Endothelial cell of umbilical vein (primary cell): ENCODE measurements around the gene ZC3H13. TPM values are rescaled to one million over a fixed set of nuclear protein-coding genes. Genes with fewer than 3 reads are reported as not detected.

ENCODE experiments used
- BruUV-seq: library from RNA; stranded (reverse); fragments of 400-500 nt; replicated peaks from 2 replicates; lab custom pipeline; 2021; lab: Mats Ljungman, UMichigan
- CTCF ChIA-PET: fragments of 300-600, 350-600 bp; sonication (Branson Sonifier 250); formaldehyde crosslinking; loops from one replicate; lab custom pipeline; 2021; ENCODE audit warnings: antibody characterized with exemption, inconsistent platforms; lab: Charles Lee
- POLR2A ChIA-PET: fragments of 300-600, 350-600 bp; sonication (Branson Sonifier 250); formaldehyde crosslinking; loops from one replicate; lab custom pipeline; 2021; ENCODE audit warnings: antibody characterized with exemption, inconsistent platforms; lab: Charles Lee
- DNase-seq: peaks from one replicate; pipeline ENCODE4 v3.0.0-alpha.2; 2011; ENCODE audit warnings: low read depth, low spot score
- FAIRE-seq: peaks from 2 replicates; lab custom pipeline; 2011; peaks lifted over from hg19 to GRCh38; lab: Jason Lieb, UNC
- H2AFZ ChIP-seq: 2 replicates; pipeline ENCODE4 v1.6.0; 2012; ENCODE audit warnings: low read depth, low read length, control low read depth, inconsistent platforms
- H3K27ac ChIP-seq: 2 replicates; pipeline ENCODE4 v1.5.1; 2011; ENCODE audit warnings: low read depth, mild to moderate bottlenecking, control low read depth, low read length, moderate library complexity; ENCODE audit not compliant: insufficient read depth
- H3K27me3 ChIP-seq, 2 experiments: 2 replicates each; pipeline versions ENCODE4 v1.6.0 to v1.6.1; 2011; ENCODE audit warnings: low read length in 2 of 2, mixed read lengths in 1 of 2; ENCODE audit not compliant: control insufficient read depth in 2 of 2, insufficient read depth in 2 of 2
- H3K36me3 ChIP-seq, 2 experiments: 2 replicates in 1 of 2; 3 replicates in 1 of 2; pipeline ENCODE4 v1.5.1; 2011; ENCODE audit warnings: low read length in 2 of 2, mild to moderate bottlenecking in 1 of 2, moderate library complexity in 1 of 2; ENCODE audit not compliant: control insufficient read depth in 2 of 2, insufficient read depth in 2 of 2; ENCODE audit errors: extremely low read depth in 1 of 2
- H3K4me1 ChIP-seq: 3 replicates; pipeline ENCODE4 v1.5.1; 2011; ENCODE audit warnings: mild to moderate bottlenecking, low read length; ENCODE audit not compliant: control insufficient read depth, insufficient read depth; ENCODE audit errors: extremely low read depth
- H3K4me2 ChIP-seq: 2 replicates; pipeline ENCODE4 v1.6.1; 2011; ENCODE audit warnings: low read length, control low read depth, mixed read lengths; ENCODE audit not compliant: insufficient read depth
- H3K4me3 ChIP-seq, 3 experiments: fragments of 200-600 bp in 1 of 3; sonication (generic), shearing (Covaris generic) in 1 of 3; replicated peaks in 1 of 3; 2 replicates each; pipeline ENCODE4 v1.5.1; 2011 to 2016; ENCODE audit warnings: control low read depth in 3 of 3, low read length in 3 of 3, mild to moderate bottlenecking in 2 of 3, inconsistent platforms in 1 of 3, low read depth in 1 of 3, moderate library complexity in 1 of 3; ENCODE audit not compliant: insufficient read depth in 1 of 3
- H3K79me2 ChIP-seq: 2 replicates; pipeline ENCODE4 v1.6.0; 2012; ENCODE audit warnings: low read length, inconsistent platforms; ENCODE audit not compliant: control insufficient read depth, insufficient read depth
- H3K9ac ChIP-seq: replicated peaks from 2 replicates; pipeline ENCODE3; 2011; ENCODE audit warnings: low read length, control low read depth; ENCODE audit not compliant: insufficient read depth; ENCODE audit errors: extremely low read depth
- H3K9me1 ChIP-seq: replicated peaks from 3 replicates; pipeline ENCODE4 v1.6.0; 2011; ENCODE audit warnings: mild to moderate bottlenecking, low read length; ENCODE audit not compliant: control insufficient read depth, insufficient read depth; ENCODE audit errors: extremely low read depth
- H3K9me3 ChIP-seq: replicated peaks from 2 replicates; pipeline ENCODE4 v1.5.1; 2012; ENCODE audit warnings: low read length, inconsistent platforms; ENCODE audit not compliant: control insufficient read depth, insufficient read depth
- H4K20me1 ChIP-seq: replicated peaks from 2 replicates; pipeline ENCODE3; 2011; ENCODE audit warnings: mild to moderate bottlenecking, low read length; ENCODE audit not compliant: control insufficient read depth, insufficient read depth; ENCODE audit errors: extremely low read depth
- CTCF ChIP-seq, 2 donors: IDR thresholded peaks; 1 replicate in 1 of 2; 2 replicates in 1 of 2; pipeline ENCODE4 v1.5.1; 2011; ENCODE audit warnings: low read length in 2 of 2, mild to moderate bottlenecking in 2 of 2, moderate library complexity in 2 of 2, control low read depth in 1 of 2, inconsistent platforms in 1 of 2, low read depth in 1 of 2; ENCODE audit not compliant: insufficient read depth in 1 of 2; ENCODE audit errors: extremely low read depth in 1 of 2
- EZH2 ChIP-seq: IDR thresholded peaks from 2 replicates; pipeline ENCODE4 v1.6.1; 2012; ENCODE audit warnings: borderline replicate concordance, low read depth, mild to moderate bottlenecking, moderate library complexity, low read length, inconsistent platforms; ENCODE audit not compliant: severe bottlenecking
- FOS ChIP-seq: IDR thresholded peaks from 2 replicates; pipeline ENCODE4 v1.6.1; 2011; ENCODE audit warnings: mild to moderate bottlenecking, low read length, moderate library complexity, borderline replicate concordance; ENCODE audit not compliant: insufficient read depth
- GATA2 ChIP-seq: IDR thresholded peaks from 2 replicates; pipeline ENCODE4 v1.7.0; 2011; ENCODE audit warnings: low read depth, mild to moderate bottlenecking, moderate library complexity, mixed read lengths, low read length; ENCODE audit not compliant: insufficient read length, insufficient read depth
- JUN ChIP-seq: IDR thresholded peaks from 2 replicates; pipeline ENCODE4 v1.6.1; 2011; ENCODE audit warnings: borderline replicate concordance, low read depth; ENCODE audit not compliant: insufficient read length, insufficient read depth
- MAX ChIP-seq: IDR thresholded peaks from 2 replicates; pipeline ENCODE4 v1.6.1; 2011; ENCODE audit not compliant: insufficient read depth, insufficient read length
- MYC ChIP-seq: IDR thresholded peaks from one replicate; pipeline ENCODE4 v1.6.1; 2011; ENCODE audit warnings: mild to moderate bottlenecking, low read depth, low read length
- POLR2A ChIP-seq: IDR thresholded peaks from 2 replicates; pipeline ENCODE4 v1.6.1; 2012; ENCODE audit warnings: low read depth, mild to moderate bottlenecking, control low read depth, low read length
- POLR2AphosphoS5 ChIP-seq: IDR thresholded peaks from 2 replicates; pipeline ENCODE4 v1.6.1; 2012; ENCODE audit warnings: low read depth, mild to moderate bottlenecking, control low read depth, low read length, moderate library complexity; ENCODE audit not compliant: insufficient read depth
- dilution Hi-C: fragments of 300-500 bp; cut with MboI; formaldehyde crosslinking; loops from one replicate; pipeline ENCODE4 v1.15.0; 2019; ENCODE audit warnings: low sequenced_read_pairs; ENCODE audit not compliant: extremely low pct_ligation_motif_present
- intact Hi-C: fragments of 100-400 bp; cut with micrococcal nuclease; formaldehyde crosslinking; loops from one replicate; pipeline ENCODE4 v1.10.0; 2022
- polyA plus RNA-seq, 4 experiments: library from polyadenylated mRNA; depleted of rRNA in 3 of 4; stranded (reverse) in 3 of 4; unstranded in 1 of 4; fragments of >200 nt; gene quantifications; 2 replicates each; pipeline versions ENCODE4 v1.2.1 to v1.2.3, GENCODE V29; 2011 to 2012; ENCODE audit warnings: missing spikeins in 1 of 4
- total RNA-seq: library from RNA; stranded (reverse); gene quantifications from 2 replicates; pipeline ENCODE4 v1.2.3, GENCODE V29; 2021

ZC3H13 gene
- total and polyA plus RNA-seq, 2 donors (not counting 3 experiments of a cell fraction or from before 2014, with no cell fraction given): 3.8 to 36.6 TPM

DNA sequence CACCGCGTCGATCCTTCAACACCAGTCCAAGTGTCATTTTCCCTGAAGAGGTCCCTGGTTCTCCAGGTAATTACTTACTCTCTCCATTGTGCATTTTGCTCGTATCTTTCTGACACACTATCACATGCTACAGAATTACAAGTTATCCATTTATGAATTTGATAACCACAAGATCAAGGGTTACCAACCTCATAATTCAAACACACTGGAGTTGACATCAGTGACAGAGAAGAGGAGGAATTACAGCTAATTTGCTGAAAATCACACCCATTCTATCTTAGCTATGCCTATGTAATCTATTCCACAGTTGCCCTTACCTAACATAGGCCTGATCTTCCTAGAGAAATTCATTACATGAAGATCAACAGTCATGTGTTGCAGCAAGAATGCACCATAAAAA is 14.2 kb downstream of the ZC3H13 start:
- ChIA-PET POLR2A (no interaction called here), CTCF (no interaction called here)
- intact Hi-C loops (no loop called here), dilution Hi-C loops (no loop called here)
- BruUV-seq: no TSS peak
- Histone ChIP-seq H3K4me2 (no peak overlapping the region), H4K20me1 (no peaks in the 10 kb centered on the region), H3K27me3 (no peaks in the 10 kb centered on the region), H3K27ac (no peak overlapping the region), H3K36me3 (peaks cover 2 to 20% of the 10 kb centered on the region in 2 experiments), H3K4me3 (no peak overlapping the region), H3K9me1 (no peaks in the 10 kb centered on the region), H3K79me2 (peaks cover 9% of the 10 kb centered on the region), H3K9ac (no peak overlapping the region), H3K4me1 (no peaks in the 10 kb centered on the region), H3K9me3 (no peaks in the 10 kb centered on the region), H2AFZ (no peak overlapping the region)
- TF ChIP-seq POLR2AphosphoS5: no peak
- no peak for TF ChIP-seq POLR2A
- TF ChIP-seq JUN: no peak
- no peak for TF ChIP-seq CTCF (IDR thresholded peaks at IDR 0.05; ENCODE audit: extremely low read depth in 1 of 2, insufficient read depth in 1 of 2, low read depth in 1 of 2, low read length in 2 of 2)
- FAIRE-seq: no peak
- no peak for DNase-seq

GRCh38 chr13:46035066-46035465 is 17.5 kb downstream of the ZC3H13 start:
- no TSS peak for BruUV-seq
- Histone ChIP-seq H3K79me2 (peaks cover 24% of the 10 kb centered on the region), H3K4me1 (no peaks in the 10 kb centered on the region), H3K9me3 (no peaks in the 10 kb centered on the region), H3K27ac (no peak overlapping the region), H3K4me3 (no peak overlapping the region), H3K27me3 (no peaks in the 10 kb centered on the region), H3K36me3 (peaks cover 2 to 5% of the 10 kb centered on the region in 2 experiments), H2AFZ (no peak overlapping the region), H3K9me1 (no peaks in the 10 kb centered on the region), H4K20me1 (no peaks in the 10 kb centered on the region), H3K4me2 (no peak overlapping the region), H3K9ac (no peak overlapping the region)
- dilution Hi-C loops: no loop called here
- intact Hi-C loops: no loop called here
- FAIRE-seq (no peak), DNase-seq (no peak)
- CTCF ChIA-PET: interaction anchor here (1.2 kb wide), 1 partner anchor 91 kb away, joined by 5 read pairs; no protein-coding TSS in a partner anchor
- POLR2A ChIA-PET: no interaction called here
- TF ChIP-seq EZH2 (no peak), MAX (no peak), CTCF (IDR thresholded peaks at IDR 0.05; ENCODE audit: extremely low read depth in 1 of 2, insufficient read depth in 1 of 2, low read depth in 1 of 2, low read length in 2 of 2) (no peak), FOS (no peak), JUN (no peak), GATA2 (no peak), POLR2AphosphoS5 (no peak), POLR2A (no peak), MYC (no peak)
